NCI-H460 (cell line): Measurements from ENCODE around the gene GOLT1B. TPM values are rescaled to one million over a fixed set of nuclear protein-coding genes. Genes with fewer than 3 reads are reported as not detected.

ENCODE experiments used
- DNase-seq: peaks from one replicate; pipeline ENCODE4 v3.0.0-alpha.2; 2016; ENCODE audit warnings: low read depth; ENCODE audit errors: extremely low read depth
- total RNA-seq: library from RNA; depleted of rRNA; stranded (reverse); fragments of >200 nt; shearing (Covaris generic); gene quantifications from 2 replicates; pipeline ENCODE4 v1.2.3, GENCODE V29; 2014; rRNA removed

The GOLT1B gene
- total RNA-seq, 1 experiment from 2014 or later = 55.9 TPM

- peak; percentile 67 for DNase-seq
These were observed 58.4 kb downstream of the GOLT1B start for GRCh38 chr12:21559855-21560569.

- peak; percentile 1 for DNase-seq
These were observed 59.6 kb downstream of the GOLT1B start for GRCh38 chr12:21561158-21561557.

GRCh38 chr12:21562859-21563258 lies 61.3 kb downstream of the GOLT1B start:
- DNase-seq = no peak

DNA sequence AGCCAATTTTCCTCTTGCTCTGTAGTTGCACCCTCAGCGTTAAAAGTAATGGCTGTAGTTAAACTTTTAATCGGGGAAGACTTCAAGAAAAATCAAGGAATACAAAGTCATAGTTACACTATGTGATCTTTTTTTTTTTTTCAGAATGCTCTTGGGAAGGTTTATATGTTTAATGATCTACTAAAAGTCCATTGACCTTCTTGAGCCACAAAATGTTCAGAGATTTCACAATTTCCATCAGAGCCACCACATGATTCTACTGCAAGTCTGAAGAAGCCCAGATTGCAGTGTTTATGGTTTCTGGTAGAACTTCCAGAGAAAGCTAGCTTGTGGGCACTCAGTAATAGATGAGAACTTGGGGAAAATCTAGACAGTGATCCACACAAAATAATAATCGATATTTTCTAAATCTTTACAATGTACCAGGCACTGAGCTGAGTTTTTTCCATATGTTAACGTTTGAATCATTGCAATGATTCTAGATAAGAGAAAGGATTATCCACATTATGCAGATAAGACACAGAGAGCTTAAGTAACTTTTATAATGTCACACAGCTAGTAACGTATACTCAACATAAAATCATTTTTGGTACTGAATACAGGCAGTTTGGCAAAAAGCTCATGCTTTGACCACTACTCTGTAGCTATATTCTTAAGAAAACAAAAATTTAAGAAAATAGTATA lies 64.8 kb downstream of the GOLT1B start:
- DNase-seq = no peak

- no peak for DNase-seq
These were observed 65.4 kb downstream of the GOLT1B start for GRCh38 chr12:21566907-21567394.

Other genes with a start within 250 kb of the GOLT1B start
- gene SLCO1A2, start 166.9 kb upstream of the GOLT1B start, total RNA-seq = not detected in 2 replicates
- gene IAPP, start 128.9 kb upstream of the GOLT1B start, total RNA-seq = not detected in 2 replicates
- 26.0 and 35.1 TPM in 2 replicates for gene PYROXD1, start 64.1 kb upstream of the GOLT1B start, total RNA-seq
- gene RECQL, start 154 bp upstream of the GOLT1B start, total RNA-seq = 38.0 and 41.3 TPM in 2 replicates
- gene SPX, start 24.5 kb downstream of the GOLT1B start, total RNA-seq = 310 and 328 TPM in 2 replicates
- gene GYS2, start 103.1 kb downstream of the GOLT1B start, total RNA-seq = not detected in 2 replicates
- gene LDHB, start 156.1 kb downstream of the GOLT1B start, total RNA-seq = 1,086 and 1,158 TPM in 2 replicates